GM12801 (cell line): ENCODE results near the gene C10orf105.

Source experiments
- CTCF ChIP-seq: IDR thresholded peaks from one replicate; pipeline ENCODE4 v1.5.1; 2011; ENCODE audit warnings: control low read depth; ENCODE audit not compliant: insufficient read length; ENCODE audit errors: extremely low read depth

Gene C10orf105

GRCh38 chr10:71691405-71691804, 28.2 kb downstream of the C10orf105 start:
- no peak for TF ChIP-seq CTCF

DNA sequence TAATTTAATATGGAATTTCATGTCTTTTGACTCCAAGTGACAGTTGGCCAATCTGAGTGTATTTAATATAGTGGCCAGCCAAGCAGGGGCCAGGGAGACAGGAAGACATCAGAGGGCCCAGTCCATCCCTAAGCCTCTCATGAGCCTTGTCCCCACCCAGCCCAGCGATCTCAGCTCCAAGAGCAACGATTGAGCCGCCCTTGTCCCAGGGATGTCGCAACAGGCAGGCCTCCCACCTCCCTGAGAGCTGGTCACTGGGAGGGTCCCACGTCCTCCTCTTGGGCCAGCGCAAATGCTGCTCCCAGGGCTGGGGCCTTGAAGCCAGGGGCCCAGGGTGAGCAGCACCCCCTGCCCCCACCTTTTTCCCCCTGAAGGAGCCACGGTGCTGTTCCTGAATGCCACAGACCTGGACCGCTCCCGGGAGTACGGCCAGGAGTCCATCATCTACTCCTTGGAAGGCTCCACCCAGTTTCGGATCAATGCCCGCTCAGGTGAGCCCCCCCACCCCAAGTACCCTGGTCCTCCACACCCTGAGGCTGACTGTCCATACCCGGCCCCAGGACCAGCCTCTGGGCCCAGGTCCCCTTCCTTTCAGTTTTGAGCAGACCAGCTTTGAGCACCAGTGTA, 29.4 kb downstream of the C10orf105 start:
- TF ChIP-seq CTCF, result no peak

- TF ChIP-seq CTCF, result no peak
Measured at GRCh38 chr10:71688256-71688655, 31.3 kb downstream of the C10orf105 start.

- no peak for TF ChIP-seq CTCF
Measured at GRCh38 chr10:71687480-71687879, 32.1 kb downstream of the C10orf105 start.

DNA sequence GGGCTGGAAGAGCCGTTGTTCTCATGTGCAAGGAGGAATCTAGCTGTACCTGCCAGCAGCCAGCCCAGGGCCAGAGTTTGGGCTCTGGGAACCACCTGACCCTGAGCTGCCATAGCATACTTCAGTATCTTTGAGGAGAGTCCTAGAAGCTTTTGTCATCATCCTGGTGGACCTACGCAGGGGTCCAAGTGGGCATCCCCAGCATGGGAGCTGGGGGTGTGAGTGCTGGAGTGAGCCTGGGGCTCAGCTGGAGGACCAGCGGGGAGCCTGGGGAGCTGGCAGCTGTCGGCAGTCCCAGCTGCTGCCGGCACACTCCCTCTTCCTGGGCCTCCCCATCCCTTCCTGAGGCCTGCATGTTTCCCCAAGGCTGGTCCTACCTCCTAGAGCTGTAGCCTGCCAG, 32.5 kb downstream of the C10orf105 start:
- TF ChIP-seq CTCF, result no peak

DNA sequence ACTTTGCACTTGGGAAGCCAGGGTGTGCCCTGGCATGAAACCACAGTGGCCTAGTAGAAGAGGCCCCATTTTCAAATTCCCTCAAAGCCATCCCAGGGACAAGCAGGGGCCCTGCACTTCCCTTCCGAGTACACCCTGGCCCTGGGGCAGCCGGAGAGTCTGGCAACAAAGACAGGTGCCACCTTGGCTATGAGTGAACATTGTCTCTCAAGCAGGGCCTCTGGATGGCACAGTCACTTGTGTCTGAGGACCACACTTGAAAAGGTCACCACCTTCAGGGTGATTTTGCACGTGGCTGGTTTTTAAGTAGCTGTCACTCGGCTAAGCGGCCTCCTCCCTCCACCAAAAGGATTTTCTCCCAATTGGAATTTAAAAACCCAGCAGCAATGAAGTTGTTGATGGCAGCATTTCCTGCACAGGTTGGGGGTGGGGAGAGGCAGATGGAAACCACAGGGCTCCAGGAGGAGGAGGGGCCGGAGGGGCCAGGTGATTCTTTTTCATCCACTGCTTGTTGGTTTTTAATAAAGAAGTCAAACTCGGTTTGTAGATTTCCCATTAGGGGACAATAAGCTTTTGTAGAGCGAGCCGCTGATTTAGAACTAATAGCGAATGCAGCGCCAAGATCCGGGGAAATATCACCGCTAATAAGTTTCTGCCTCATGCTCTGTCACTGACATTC, 33.9 kb downstream of the C10orf105 start:
- TF ChIP-seq CTCF, result no peak

- TF ChIP-seq CTCF, result no peak
Measured at GRCh38 chr10:71684356-71685173, 35.0 kb downstream of the C10orf105 start.
